Ectodermal cell (in vitro differentiated cells): ENCODE data around the gene AFAP1L2.
"Not testable (repeated sequence)": the region's sequence is repeated elsewhere in the genome, so short reads cannot be mapped to it uniquely, and the experiment has no call there.

Source experiments
- H3K27ac ChIP-seq: 2 replicates; pipeline ENCODE4 v1.7.0; 2013; ENCODE audit warnings: mild to moderate bottlenecking, low read depth, low read length; ENCODE audit not compliant: insufficient read depth, poor library complexity, severe bottlenecking
- H3K27me3 ChIP-seq: 2 replicates; pipeline ENCODE4 v1.7.0; 2013; ENCODE audit warnings: mild to moderate bottlenecking, low read length; ENCODE audit not compliant: insufficient read depth, control insufficient read depth, poor library complexity, severe bottlenecking
- H3K36me3 ChIP-seq: one replicate; pipeline ENCODE4 v1.7.0; 2013; ENCODE audit warnings: low read length; ENCODE audit not compliant: control insufficient read depth, insufficient read depth
- H3K4me1 ChIP-seq: one replicate; pipeline ENCODE4 v1.7.0; 2013; ENCODE audit warnings: low read length; ENCODE audit not compliant: control insufficient read depth, insufficient read depth
- H3K4me3 ChIP-seq: 2 replicates; pipeline ENCODE4 v1.7.0; 2013; ENCODE audit warnings: low read depth, low read length, control low read depth; ENCODE audit not compliant: insufficient read depth
- H3K9me3 ChIP-seq: 2 replicates; pipeline ENCODE4 v1.7.0; 2013; ENCODE audit warnings: mild to moderate bottlenecking, low read length, moderate library complexity; ENCODE audit not compliant: control insufficient read depth
- WGBS, 2 experiments: methylation state at CpG; one replicate each; pipeline ENCODE4 v1.1.7; 2013; ENCODE audit warnings: missing lambda C conversion rate in 2 of 2; 5-methylcytosine and 5-hydroxymethylcytosine counted together

Gene AFAP1L2

DNA sequence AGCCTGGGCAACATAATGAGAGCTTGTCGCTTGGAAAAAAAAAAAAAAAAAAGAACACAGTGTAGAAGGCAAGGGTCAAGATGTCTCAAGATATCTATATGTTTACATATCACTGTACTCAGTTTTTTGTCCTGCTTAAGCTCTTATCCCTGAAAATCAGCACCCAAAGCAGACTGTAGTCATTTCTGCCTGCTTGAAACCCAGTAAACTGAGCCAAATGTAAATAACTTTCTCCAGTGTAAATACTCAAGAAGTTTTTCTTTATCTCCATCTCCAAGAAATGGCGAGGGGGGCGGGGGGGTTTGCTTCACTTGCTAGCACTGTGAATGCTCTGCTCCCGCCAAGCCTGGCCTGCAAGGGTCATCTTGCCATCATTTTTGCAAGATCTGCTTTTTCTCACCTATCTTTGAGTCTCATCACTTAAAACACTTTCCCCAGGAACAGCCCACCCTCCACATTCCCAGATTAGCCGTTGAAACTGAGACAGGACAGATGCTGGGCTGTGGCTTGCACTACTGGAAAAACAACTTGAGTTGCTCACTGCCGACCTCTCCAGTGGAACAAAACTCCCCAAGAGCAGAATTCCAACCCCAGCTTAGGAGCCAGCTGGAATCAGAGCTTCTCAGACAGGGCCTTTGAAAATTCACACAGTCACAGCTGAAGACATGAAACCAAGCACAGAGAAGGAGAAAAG lies 54.6 kb downstream of the AFAP1L2 start:
- no peaks in the 10 kb centered on the region for H3K36me3 ChIP-seq
- peak overlapping the region; percentile 88 for H3K27ac ChIP-seq
- no peaks in the 10 kb centered on the region for H3K9me3 ChIP-seq
- no peak overlapping the region for H3K4me3 ChIP-seq
- no peaks in the 10 kb centered on the region for H3K27me3 ChIP-seq
- H3K4me1 ChIP-seq, result peaks cover 45% of the 10 kb centered on the region
- WGBS, 2 experiments, result 80 to 84% methylated on average over 6 of the region's 6 CpGs

DNA sequence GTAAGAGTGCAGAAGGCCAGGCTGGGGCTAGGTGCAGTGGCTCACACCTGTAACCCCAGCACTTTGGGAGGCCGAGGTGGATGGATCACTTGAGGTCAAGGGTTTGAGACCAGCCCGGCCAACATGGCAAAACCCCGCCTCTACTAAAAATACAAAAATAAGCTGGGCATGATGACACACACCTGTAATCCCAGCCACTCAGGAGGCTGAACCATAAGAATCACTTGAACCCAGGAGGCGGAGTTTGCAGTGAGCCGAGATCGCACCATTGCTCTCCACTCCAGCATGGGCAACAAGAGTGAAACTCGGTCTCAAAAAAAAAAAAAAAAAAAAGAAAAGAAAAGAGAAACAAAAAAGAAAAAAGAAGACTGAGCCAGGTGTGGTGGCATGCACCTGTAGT lies 55.2 kb downstream of the AFAP1L2 start:
- H3K4me1 ChIP-seq, result peaks cover 50% of the 10 kb centered on the region
- H3K9me3 ChIP-seq, H3K27me3 ChIP-seq, H3K36me3 ChIP-seq, H3K4me3 ChIP-seq, H3K27ac ChIP-seq: not testable (repeated sequence)
- WGBS, 2 experiments, result 90 to 92% methylated on average over 7 of the region's 7 CpGs

DNA sequence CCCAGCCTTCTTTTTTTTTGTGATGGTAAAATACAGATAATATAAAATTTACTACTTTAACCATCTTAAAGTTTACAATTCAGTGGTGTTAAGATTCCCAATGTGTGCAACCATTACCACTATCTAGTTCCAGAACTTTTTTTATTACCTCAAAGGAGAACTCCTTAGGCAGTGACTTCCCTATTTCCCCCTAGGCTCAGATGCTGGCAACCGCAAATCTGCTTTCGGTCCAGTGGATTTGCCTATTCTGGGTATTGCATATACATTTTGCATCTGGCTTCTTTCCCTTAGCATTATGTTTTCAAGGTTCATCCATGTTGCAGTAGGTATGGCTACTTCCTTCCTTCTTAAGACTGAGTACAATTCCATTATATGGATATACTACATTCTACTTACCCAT lies 56.5 kb downstream of the AFAP1L2 start:
- H3K27ac ChIP-seq, result no peak overlapping the region
- H3K36me3 ChIP-seq, result no peaks in the 10 kb centered on the region
- H3K9me3 ChIP-seq, result no peaks in the 10 kb centered on the region
- no peaks in the 10 kb centered on the region for H3K27me3 ChIP-seq
- H3K4me3 ChIP-seq, result no peak overlapping the region
- WGBS, 2 experiments, result 91 to 94% methylated on average over 2 of the region's 2 CpGs
- peaks cover 50% of the 10 kb centered on the region for H3K4me1 ChIP-seq

DNA sequence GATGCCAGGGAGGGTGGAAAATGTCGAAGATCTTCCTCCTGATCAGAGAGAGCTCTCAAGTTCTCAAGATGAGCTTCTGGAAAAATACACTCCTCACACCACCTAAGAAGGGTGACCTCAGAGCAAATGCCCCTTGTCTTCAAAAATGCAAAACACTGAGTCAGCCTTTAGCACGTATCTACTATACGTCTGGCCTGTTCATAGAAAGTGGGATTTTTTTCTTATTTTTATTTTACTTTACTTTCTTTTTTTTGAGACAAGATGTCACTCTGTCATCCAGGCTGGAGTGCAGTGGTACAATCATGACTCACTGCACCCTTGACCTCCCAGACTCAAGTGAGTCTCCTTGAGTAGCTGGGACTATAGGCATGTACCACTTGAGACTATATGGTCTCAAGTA lies 57.1 kb downstream of the AFAP1L2 start:
- no peaks in the 10 kb centered on the region for H3K9me3 ChIP-seq
- H3K27me3 ChIP-seq, result no peaks in the 10 kb centered on the region
- peaks cover 46% of the 10 kb centered on the region for H3K4me1 ChIP-seq
- no peak overlapping the region for H3K27ac ChIP-seq
- H3K4me3 ChIP-seq, result no peak overlapping the region
- H3K36me3 ChIP-seq, result no peaks in the 10 kb centered on the region
- 87 to 100% methylated on average over 2 to 3 of the region's 3 CpGs for WGBS, 2 experiments

DNA sequence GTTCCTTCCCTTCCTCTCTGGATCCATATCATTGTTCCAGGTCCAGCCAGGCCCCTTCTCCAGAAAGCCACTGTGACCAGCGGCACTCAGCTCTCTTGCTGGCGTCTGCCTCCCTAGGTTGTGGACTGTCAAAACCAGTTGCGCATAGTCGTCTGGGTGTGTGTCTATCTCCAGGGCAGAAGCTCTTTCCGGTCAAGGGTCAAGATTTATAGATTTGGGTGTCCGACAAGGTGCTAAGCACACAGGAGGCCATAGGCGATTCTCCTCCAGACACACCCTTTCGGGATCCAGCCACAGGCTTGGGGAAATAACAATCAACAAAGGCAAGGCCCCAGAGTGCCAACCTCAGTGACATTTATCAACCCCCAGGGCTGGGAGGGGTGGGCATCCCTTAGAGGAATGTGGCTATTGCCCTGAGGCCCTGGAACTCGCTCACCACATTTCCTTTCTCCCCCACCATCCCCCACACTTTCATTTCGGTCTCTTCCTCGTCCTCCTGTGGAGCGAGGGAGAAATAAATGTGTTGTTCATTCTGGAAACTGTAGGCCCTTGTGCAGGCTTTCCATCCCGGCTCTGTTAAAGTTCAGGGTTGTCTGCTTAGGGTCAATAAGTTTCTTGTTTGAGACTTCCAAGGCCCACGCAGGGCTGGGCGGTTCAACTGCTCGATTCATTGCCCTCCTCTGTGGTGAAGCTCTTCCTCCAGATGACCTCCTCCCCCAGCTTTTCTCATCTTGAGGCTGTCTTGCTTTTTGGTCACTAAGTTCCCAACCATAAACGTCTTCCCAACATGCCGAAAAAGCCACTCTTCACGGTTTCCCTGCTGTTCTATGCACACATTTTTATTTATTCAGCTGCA lies 57.9 kb downstream of the AFAP1L2 start:
- 84 to 86% methylated on average over 19 of the region's 19 CpGs for WGBS, 2 experiments

DNA sequence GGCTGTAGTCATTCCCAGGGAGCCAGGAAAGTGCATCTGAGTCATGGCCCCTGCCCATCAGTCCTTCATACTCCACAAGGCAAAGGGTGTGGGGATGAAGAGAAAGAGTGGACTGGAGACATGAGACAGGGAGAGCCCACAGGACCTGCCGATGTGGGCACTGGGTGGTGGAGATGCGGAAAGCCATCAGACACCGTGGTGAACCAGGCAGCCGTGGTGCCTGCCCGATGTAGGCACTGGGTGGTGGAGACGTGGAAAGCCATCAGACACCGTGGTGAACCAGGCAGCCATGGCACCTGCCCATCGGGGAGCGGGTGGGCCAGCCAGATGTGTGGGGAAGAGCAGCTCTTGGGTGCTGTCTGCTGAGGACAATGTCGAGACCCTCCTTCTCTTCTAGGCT lies 58.6 kb downstream of the AFAP1L2 start:
- no peak overlapping the region for H3K27ac ChIP-seq
- 90 to 94% methylated on average over 10 of the region's 10 CpGs for WGBS, 2 experiments

More for the DNA sequence above, 57.9 kb downstream of the AFAP1L2 start:
- no peak overlapping the region for H3K27ac ChIP-seq
- H3K9me3 ChIP-seq, result no peaks in the 10 kb centered on the region
- H3K36me3 ChIP-seq, result no peaks in the 10 kb centered on the region
- peaks cover 39% of the 10 kb centered on the region for H3K4me1 ChIP-seq
- H3K27me3 ChIP-seq, result no peaks in the 10 kb centered on the region
- H3K4me3 ChIP-seq, result no peak overlapping the region

DNA sequence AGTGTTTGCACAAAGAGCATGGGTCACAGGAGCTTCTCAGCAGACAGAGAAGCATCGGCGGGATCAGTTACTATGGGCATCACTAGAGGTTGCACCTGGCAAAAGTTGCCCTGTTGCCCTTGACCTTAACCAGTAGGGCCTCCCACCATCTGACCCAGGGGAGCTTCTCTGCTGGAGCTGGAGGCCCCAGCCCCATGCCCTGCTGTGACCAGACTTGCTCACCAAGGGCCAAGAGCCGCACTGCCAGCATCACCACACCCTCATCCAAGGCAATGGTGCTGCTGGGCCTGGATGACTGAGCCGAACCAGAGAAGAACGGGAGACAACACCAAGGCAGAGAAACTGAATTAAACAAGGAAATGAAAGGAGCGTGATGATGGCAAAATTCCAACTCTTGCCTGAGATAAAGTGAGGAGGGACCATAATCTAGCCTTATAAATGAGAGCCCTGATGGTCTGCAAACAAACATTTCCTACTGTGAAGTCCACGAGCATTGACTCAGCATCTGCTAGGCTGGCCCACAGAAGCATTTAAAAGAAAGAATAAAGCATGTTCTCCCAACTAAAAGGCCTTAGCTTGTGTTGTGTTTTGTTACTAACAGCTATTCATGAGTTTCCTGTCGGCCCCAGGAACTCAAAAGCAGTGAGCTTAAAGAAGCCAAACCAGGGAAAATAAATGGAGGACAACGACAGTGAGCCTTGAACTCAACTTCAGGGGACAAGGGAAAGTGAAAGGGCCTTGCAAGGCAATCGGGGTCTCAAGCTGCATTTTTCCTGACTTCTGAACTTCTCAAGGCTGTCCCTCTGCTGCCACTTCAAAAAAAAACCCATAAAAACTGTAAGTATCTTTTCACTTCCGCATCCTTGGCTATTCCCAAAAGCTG lies 60.4 kb downstream of the AFAP1L2 start:
- no peaks in the 10 kb centered on the region for H3K36me3 ChIP-seq
- H3K4me3 ChIP-seq, result no peak overlapping the region
- no peak overlapping the region for H3K27ac ChIP-seq
- H3K4me1 ChIP-seq, result peaks cover 20% of the 10 kb centered on the region
- H3K9me3 ChIP-seq, result no peaks in the 10 kb centered on the region
- no peaks in the 10 kb centered on the region for H3K27me3 ChIP-seq
- WGBS, 2 experiments, result 83 to 86% methylated on average over 11 of the region's 11 CpGs

More for the DNA sequence above, 58.6 kb downstream of the AFAP1L2 start:
- Histone ChIP-seq H3K4me1 (peaks cover 33% of the 10 kb centered on the region), H3K27me3 (no peaks in the 10 kb centered on the region), H3K9me3 (no peaks in the 10 kb centered on the region), H3K4me3 (no peak overlapping the region), H3K36me3 (no peaks in the 10 kb centered on the region)

DNA sequence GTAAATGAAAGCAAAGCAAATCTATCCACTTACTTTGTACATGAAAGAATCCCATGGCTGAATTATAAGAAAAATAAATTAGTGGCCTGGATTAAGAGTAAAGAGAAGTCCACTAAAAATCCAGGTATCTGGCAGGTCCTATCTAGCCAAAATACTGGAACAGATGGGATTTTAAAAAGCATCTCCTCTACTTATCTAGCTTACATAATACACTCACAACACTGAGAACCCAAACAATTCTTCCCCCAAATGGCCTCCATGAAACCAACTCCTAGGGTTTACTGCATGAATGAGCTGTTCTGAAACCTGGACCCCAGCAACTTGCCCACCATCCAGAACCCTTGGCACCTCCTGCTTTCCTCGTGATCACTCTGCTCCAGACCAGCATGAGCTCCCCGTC lies 61.3 kb downstream of the AFAP1L2 start:
- Histone ChIP-seq H3K27me3 (no peaks in the 10 kb centered on the region), H3K36me3 (no peaks in the 10 kb centered on the region), H3K9me3 (no peaks in the 10 kb centered on the region), H3K27ac (no peak overlapping the region), H3K4me3 (no peak overlapping the region), H3K4me1 (peaks cover 24% of the 10 kb centered on the region)
- 72 to 87% methylated on average over 2 of the region's 2 CpGs for WGBS, 2 experiments

DNA sequence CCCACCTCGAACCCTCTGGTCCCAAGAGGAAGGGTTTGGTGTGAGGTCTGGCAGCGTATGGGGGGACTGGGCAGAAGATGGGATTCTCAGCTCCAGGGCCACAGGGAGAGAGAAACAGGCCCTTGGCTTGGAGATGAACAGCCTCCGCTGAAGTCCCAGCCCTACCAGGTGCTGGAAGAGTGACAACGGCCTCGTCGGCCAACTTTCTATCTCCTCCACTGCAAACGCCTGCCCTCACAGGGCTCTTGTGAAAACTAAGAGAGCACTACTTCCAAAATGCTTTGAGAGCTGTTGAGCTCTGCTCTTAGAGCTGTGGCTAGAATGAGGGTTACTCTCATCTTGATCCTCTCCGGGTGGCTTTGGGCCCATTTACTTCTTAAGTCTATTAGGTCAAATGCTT lies 63.5 kb downstream of the AFAP1L2 start:
- Histone ChIP-seq H3K4me1 (peaks cover 27% of the 10 kb centered on the region), H3K9me3 (no peaks in the 10 kb centered on the region), H3K27me3 (no peaks in the 10 kb centered on the region), H3K36me3 (no peaks in the 10 kb centered on the region), H3K27ac (no peak overlapping the region), H3K4me3 (no peak overlapping the region)
- WGBS, 2 experiments, result 90 to 95% methylated on average over 8 of the region's 8 CpGs
